Superior temporal gyrus (tissue), 1 donor: Measurements from ENCODE around the gene EVX2.

Experiments used
- DNase-seq: peaks from one replicate; pipeline ENCODE4 v3.0.0-alpha.2; 2016; ENCODE audit errors: extremely low spot score

Gene EVX2

GRCh38 chr2:176083796-176084261 lies at the start of gene EVX2:
Gene EVX2 (minus strand): TSS chr2:176083962. CDS start chr2:176083776, 186 bp downstream.
- no peak for DNase-seq

- no peak for DNase-seq
Measured at GRCh38 chr2:176133389-176133788, 49.6 kb upstream of the EVX2 start.

GRCh38 chr2:176132205-176133171 lies 48.7 kb upstream of the EVX2 start:
- DNase-seq, result no peak

- no peak for DNase-seq
Measured at GRCh38 chr2:176131848-176132158, 48.0 kb upstream of the EVX2 start.

- no peak for DNase-seq
Measured at GRCh38 chr2:176130957-176131847, 47.4 kb upstream of the EVX2 start.

GRCh38 chr2:176130147-176130956 lies 46.6 kb upstream of the EVX2 start:
- no peak for DNase-seq

- no peak for DNase-seq
Measured at GRCh38 chr2:176129813-176130146, 46.0 kb upstream of the EVX2 start.

- DNase-seq, result no peak
Measured at GRCh38 chr2:176128982-176129796, 45.4 kb upstream of the EVX2 start, which contains the start of gene HOXD8. Gene HOXD8 (plus strand): TSS chr2:176129705. CDS start chr2:176130367, 662 bp downstream.

GRCh38 chr2:176128172-176128981 lies 44.6 kb upstream of the EVX2 start:
- DNase-seq, result no peak

- no peak for DNase-seq
Measured at GRCh38 chr2:176127774-176128072, 44.0 kb upstream of the EVX2 start.

- DNase-seq, result peak; percentile 91
Measured at GRCh38 chr2:176126929-176127773, 43.4 kb upstream of the EVX2 start.

- DNase-seq, result no peak
Measured at GRCh38 chr2:176125772-176126054, 42.0 kb upstream of the EVX2 start.

GRCh38 chr2:176124947-176125771 lies 41.4 kb upstream of the EVX2 start:
- no peak for DNase-seq

GRCh38 chr2:176124110-176124946 lies 40.6 kb upstream of the EVX2 start:
- DNase-seq, result no peak

- no peak for DNase-seq
Measured at GRCh38 chr2:176123411-176124109, 39.8 kb upstream of the EVX2 start.

GRCh38 chr2:176122683-176123410 lies 39.1 kb upstream of the EVX2 start, which contains the start of gene HOXD9:
Gene HOXD9 (plus strand): TSS chr2:176122719. CDS start chr2:176122769, 50 bp downstream.
- no peak for DNase-seq
